B cell (primary cell): Measurements from ENCODE around the gene EHD3. TPM values are rescaled to one million over a fixed set of nuclear protein-coding genes. Genes with fewer than 3 reads are reported as not detected.

Source experiments
- ATAC-seq: fragments of 200-7000 bp; cut with Tn5 transposase; one replicate; pipeline ENCODE4 v1.10.0; 2021; ENCODE audit warnings: low read depth, mild to moderate bottlenecking, moderate number of reproducible peaks, moderate library complexity
- CTCF ChIA-PET: fragments of 350-600 bp; sonication (Branson Sonifier 250); formaldehyde crosslinking; loops from one replicate; lab custom pipeline; 2021; ENCODE audit warnings: antibody characterized with exemption, inconsistent platforms; lab: Charles Lee
- POLR2A ChIA-PET: fragments of 350-600 bp; sonication (Branson Sonifier 250); formaldehyde crosslinking; loops from one replicate; lab custom pipeline; 2021; ENCODE audit warnings: antibody characterized with exemption; lab: Charles Lee
- DNase-seq: peaks from one replicate; pipeline ENCODE4 v3.0.0; 2013
- H2AFZ ChIP-seq: 2 replicates; pipeline ENCODE4 v1.6.1; 2012; ENCODE audit warnings: mild to moderate bottlenecking, low read depth, low read length; ENCODE audit not compliant: insufficient read depth, poor library complexity, severe bottlenecking
- H3K27ac ChIP-seq, 2 donors: 1 replicate in 1 of 2; 2 replicates in 1 of 2; pipeline ENCODE4 v1.5.1; 2012 to 2013; ENCODE audit warnings: low read length in 2 of 2, mild to moderate bottlenecking in 2 of 2, moderate library complexity in 1 of 2
- H3K27me3 ChIP-seq, 4 experiments: fragments of 200-600 bp in 1 of 4; sonication (generic) in 1 of 4; replicated peaks in 1 of 4; 1 replicate in 2 of 4; 2 replicates in 2 of 4; pipeline versions ENCODE4 v1.6.1 to v1.7.0; 2013 to 2016; ENCODE audit warnings: low read length in 3 of 4, mild to moderate bottlenecking in 2 of 4, mixed read lengths in 1 of 4, moderate library complexity in 1 of 4; ENCODE audit not compliant: insufficient read depth in 4 of 4, control insufficient read depth in 3 of 4; ENCODE audit errors: control extremely low read depth in 1 of 4
- H3K36me3 ChIP-seq, 2 experiments: replicated peaks in 1 of 2; 1 replicate in 1 of 2; 2 replicates in 1 of 2; pipeline versions ENCODE4 v1.6.1 to v1.7.1; 2013; ENCODE audit warnings: low read length in 1 of 2; ENCODE audit not compliant: insufficient read depth in 2 of 2, control insufficient read depth in 1 of 2; ENCODE audit errors: control extremely low read depth in 1 of 2, extremely low read depth in 1 of 2
- H3K4me1 ChIP-seq, 2 donors: fragments of 200-600 bp in 1 of 2; sonication (generic) in 1 of 2; 1 replicate in 1 of 2; 2 replicates in 1 of 2; pipeline versions ENCODE4 v1.5.1 to v1.6.1; 2013 to 2017; ENCODE audit warnings: low read length in 2 of 2; ENCODE audit not compliant: control insufficient read depth in 2 of 2, insufficient read depth in 2 of 2
- H3K4me2 ChIP-seq: replicated peaks from 2 replicates; pipeline ENCODE3; 2012; ENCODE audit warnings: mild to moderate bottlenecking, low read depth, low read length; ENCODE audit not compliant: poor library complexity, severe bottlenecking
- H3K4me3 ChIP-seq, 5 experiments: fragments of 200-600 bp in 1 of 5; sonication (generic) in 1 of 5; 1 replicate in 3 of 5; 2 replicates in 2 of 5; pipeline versions ENCODE4 v1.5.1 to v1.7.0; 2011 to 2016; ENCODE audit warnings: low read length in 4 of 5, mild to moderate bottlenecking in 4 of 5, low read depth in 2 of 5, control low read depth in 1 of 5, moderate library complexity in 1 of 5; ENCODE audit not compliant: insufficient read depth in 1 of 5; ENCODE audit errors: control extremely low read depth in 1 of 5, extremely low read depth in 1 of 5
- H3K79me2 ChIP-seq: fragments of 200-600 bp; sonication (generic); one replicate; pipeline ENCODE4 v1.6.0; 2016; ENCODE audit warnings: low read length; ENCODE audit not compliant: control insufficient read depth, insufficient read depth
- H3K9ac ChIP-seq: fragments of 200-600 bp; sonication (generic); 2 replicates; pipeline ENCODE4 v1.6.1; 2017; ENCODE audit warnings: mild to moderate bottlenecking, low read length, moderate library complexity
- H3K9me3 ChIP-seq, 3 donors: one replicate each; pipeline versions ENCODE4 v1.6.1 to v1.7.1; 2013; ENCODE audit warnings: low read length in 2 of 3; ENCODE audit not compliant: control insufficient read depth in 2 of 3, insufficient read depth in 1 of 3; ENCODE audit errors: control extremely low read depth in 1 of 3
- H4K20me1 ChIP-seq: 2 replicates; pipeline ENCODE4 v1.6.0; 2012; ENCODE audit warnings: mild to moderate bottlenecking, low read length; ENCODE audit not compliant: insufficient read depth, control insufficient read depth, poor library complexity, severe bottlenecking
- H3K27ac Mint-ChIP-seq: one replicate; pipeline ENCODE4 v1.8.0; 2021; ENCODE audit warnings: mixed read lengths
- H3K27me3 Mint-ChIP-seq: one replicate; pipeline ENCODE4 v1.8.0; 2021; ENCODE audit warnings: mixed read lengths
- H3K4me1 Mint-ChIP-seq: one replicate; pipeline ENCODE4 v1.8.0; 2021; ENCODE audit warnings: mixed read lengths
- H3K4me3 Mint-ChIP-seq: one replicate; pipeline ENCODE4 v1.8.0; 2021; ENCODE audit warnings: mixed read lengths
- H3K9me3 Mint-ChIP-seq: one replicate; pipeline ENCODE4 v1.8.0; 2022; ENCODE audit warnings: mixed read lengths; ENCODE audit not compliant: insufficient read depth
- EZH2 ChIP-seq: IDR thresholded peaks from 2 replicates; pipeline ENCODE4 v1.6.1; 2012; ENCODE audit warnings: borderline replicate concordance, low read depth, mild to moderate bottlenecking, moderate library complexity, low read length; ENCODE audit not compliant: insufficient read depth, poor library complexity, severe bottlenecking
- WGBS: methylation state at CpG from one replicate; pipeline ENCODE4 v1.1.5; 2013; ENCODE audit warnings: missing lambda C conversion rate; ENCODE audit not compliant: insufficient coverage; 5-methylcytosine and 5-hydroxymethylcytosine counted together
- intact Hi-C: fragments of 100-400 bp; cut with micrococcal nuclease; formaldehyde crosslinking; loops from one replicate; pipeline ENCODE4 v1.10.0; 2022
- polyA plus RNA-seq: library from polyadenylated mRNA; depleted of rRNA; stranded (reverse); fragments of >200 nt; gene quantifications from 2 replicates; pipeline ENCODE4 v1.2.3, GENCODE V29; 2012
- total RNA-seq, 2 donors: library from RNA; stranded (reverse); fragments of 120-200 nt in 1 of 2; gene quantifications; 1 replicate in 1 of 2; 2 replicates in 1 of 2; pipeline versions ENCODE4 v1.2.3 to v1.2.4, GENCODE V29; 2013 to 2022
- TF ChIP-seq, protein P1 (sequence below): fragments of 200-600 bp; IDR thresholded peaks from one replicate; pipeline ENCODE4 v1.8.0; 2022; ENCODE audit warnings: antibody characterized with exemption, mild to moderate bottlenecking

Gene EHD3
- total and polyA plus RNA-seq, 2 donors (not counting 1 experiment from before 2014, with no cell fraction given), result 19.0 to 60.5 TPM

DNA sequence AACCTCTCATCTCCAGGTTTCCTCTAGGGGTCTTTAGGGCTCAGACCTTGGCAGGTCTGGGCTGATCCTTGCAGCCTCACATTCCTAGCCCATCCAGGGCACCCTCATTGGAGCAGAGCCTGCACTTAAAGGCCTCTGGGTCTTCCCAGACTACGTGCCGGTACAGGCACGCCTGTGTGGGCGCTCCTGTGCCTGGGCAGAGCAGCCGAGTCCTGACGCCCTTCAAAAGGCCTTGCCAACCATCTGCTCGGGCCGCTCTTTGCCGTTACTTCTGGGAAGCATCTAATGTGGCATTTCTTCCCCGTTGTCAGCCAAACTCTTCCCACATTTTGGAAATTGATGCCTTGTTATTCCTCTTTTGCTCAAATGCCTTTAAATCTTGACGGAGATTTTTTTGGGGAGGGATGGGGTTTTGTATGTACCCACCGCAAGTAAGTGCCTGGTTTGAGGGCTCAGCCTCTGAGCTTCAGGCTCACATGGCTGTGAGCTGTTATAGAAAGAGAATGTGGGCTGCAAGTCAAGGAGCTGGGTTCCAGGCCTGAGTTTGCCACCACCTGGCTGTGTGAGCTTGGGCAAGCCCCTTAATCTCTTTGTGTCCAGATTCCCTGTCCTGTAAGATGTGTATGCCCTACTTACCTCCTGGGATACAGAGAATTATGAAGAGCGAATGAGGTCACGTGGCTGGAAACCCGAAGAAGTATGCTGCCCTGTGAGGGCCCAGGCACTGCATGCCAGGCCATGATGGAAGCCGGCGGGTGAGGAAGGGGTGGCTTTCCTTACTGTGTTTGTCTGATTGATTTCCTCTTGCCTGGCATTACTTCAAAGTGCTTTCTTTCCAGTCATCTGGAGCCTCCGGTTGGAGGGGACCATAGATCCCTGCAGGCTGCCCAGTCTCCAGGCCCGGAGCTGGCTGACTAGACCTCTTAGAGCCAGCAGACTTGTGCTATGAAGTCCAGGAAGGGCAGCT lies 20.6 kb downstream of the EHD3 start:
- Mint-ChIP-seq H3K27ac (peak overlapping the region; percentile 96), H3K9me3 (no peaks in the 10 kb centered on the region), H3K4me3 (peak overlapping the region; percentile 83), H3K4me1 (peaks cover 92% of the 10 kb centered on the region), H3K27me3 (no peaks in the 10 kb centered on the region)
- DNase-seq (no peak), ATAC-seq (no peak)
- peaks cover 0 to 14% of the 10 kb centered on the region in 2 experiments for H3K36me3 ChIP-seq
- H3K27ac ChIP-seq, result peak overlapping the region; percentile 51 to 60
- peaks cover 81 to 91% of the 10 kb centered on the region in 2 donors for H3K4me1 ChIP-seq
- no peak overlapping the region for H2AFZ ChIP-seq
- WGBS, result 97% methylated on average over 18 of the region's 19 CpGs
- H3K79me2 ChIP-seq, result no peaks in the 10 kb centered on the region
- no peak for TF ChIP-seq EZH2
- TF ChIP-seq, protein P1, sequence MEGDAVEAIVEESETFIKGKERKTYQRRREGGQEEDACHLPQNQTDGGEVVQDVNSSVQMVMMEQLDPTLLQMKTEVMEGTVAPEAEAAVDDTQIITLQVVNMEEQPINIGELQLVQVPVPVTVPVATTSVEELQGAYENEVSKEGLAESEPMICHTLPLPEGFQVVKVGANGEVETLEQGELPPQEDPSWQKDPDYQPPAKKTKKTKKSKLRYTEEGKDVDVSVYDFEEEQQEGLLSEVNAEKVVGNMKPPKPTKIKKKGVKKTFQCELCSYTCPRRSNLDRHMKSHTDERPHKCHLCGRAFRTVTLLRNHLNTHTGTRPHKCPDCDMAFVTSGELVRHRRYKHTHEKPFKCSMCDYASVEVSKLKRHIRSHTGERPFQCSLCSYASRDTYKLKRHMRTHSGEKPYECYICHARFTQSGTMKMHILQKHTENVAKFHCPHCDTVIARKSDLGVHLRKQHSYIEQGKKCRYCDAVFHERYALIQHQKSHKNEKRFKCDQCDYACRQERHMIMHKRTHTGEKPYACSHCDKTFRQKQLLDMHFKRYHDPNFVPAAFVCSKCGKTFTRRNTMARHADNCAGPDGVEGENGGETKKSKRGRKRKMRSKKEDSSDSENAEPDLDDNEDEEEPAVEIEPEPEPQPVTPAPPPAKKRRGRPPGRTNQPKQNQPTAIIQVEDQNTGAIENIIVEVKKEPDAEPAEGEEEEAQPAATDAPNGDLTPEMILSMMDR, result no peak
- intact Hi-C loops, result loop anchor here (2.0 kb wide), 1 partner anchor 118 kb away; no protein-coding TSS in a partner anchor
- H3K27me3 ChIP-seq, result no peaks in the 10 kb centered on the region
- POLR2A ChIA-PET, result interaction anchor here (0.6 to 2.7 kb wide), 6 partner anchors 13 to 38 kb away, joined by 3 to 26 read pairs (median 5); partner anchors contain the start of gene EHD3
- peak overlapping the region; percentile 55 for H3K4me2 ChIP-seq
- no peaks in the 10 kb centered on the region for H4K20me1 ChIP-seq
- CTCF ChIA-PET, result interaction anchor here (1.0 to 5.9 kb wide), 10 partner anchors 21 to 1108 kb away, joined by 3 to 33 read pairs (median 14); partner anchors contain the start of genes CAPN14, EHD3, GALNT14 and YPEL5
- no peak overlapping the region for H3K4me3 ChIP-seq
- H3K9me3 ChIP-seq, result peaks cover 0 to 6% (median 0%) of the 10 kb centered on the region in 3 donors
- peak overlapping the region; percentile 25 for H3K9ac ChIP-seq
